Endothelial cell of umbilical vein (primary cell): ENCODE results near the gene SLC44A1. TPM values are rescaled to one million over a fixed set of nuclear protein-coding genes. Genes with fewer than 3 reads are reported as not detected.

ENCODE experiments used
- BruUV-seq: library from RNA; stranded (reverse); fragments of 400-500 nt; replicated peaks from 2 replicates; lab custom pipeline; 2021; lab: Mats Ljungman, UMichigan
- CTCF ChIA-PET: fragments of 300-600, 350-600 bp; sonication (Branson Sonifier 250); formaldehyde crosslinking; loops from one replicate; lab custom pipeline; 2021; ENCODE audit warnings: antibody characterized with exemption, inconsistent platforms; lab: Charles Lee
- POLR2A ChIA-PET: fragments of 300-600, 350-600 bp; sonication (Branson Sonifier 250); formaldehyde crosslinking; loops from one replicate; lab custom pipeline; 2021; ENCODE audit warnings: antibody characterized with exemption, inconsistent platforms; lab: Charles Lee
- DNase-seq: peaks from one replicate; pipeline ENCODE4 v3.0.0-alpha.2; 2011; ENCODE audit warnings: low read depth, low spot score
- FAIRE-seq: peaks from 2 replicates; lab custom pipeline; 2011; peaks lifted over from hg19 to GRCh38; lab: Jason Lieb, UNC
- H2AFZ ChIP-seq: 2 replicates; pipeline ENCODE4 v1.6.0; 2012; ENCODE audit warnings: low read depth, low read length, control low read depth, inconsistent platforms
- H3K27ac ChIP-seq: 2 replicates; pipeline ENCODE4 v1.5.1; 2011; ENCODE audit warnings: low read depth, mild to moderate bottlenecking, control low read depth, low read length, moderate library complexity; ENCODE audit not compliant: insufficient read depth
- H3K27me3 ChIP-seq, 2 experiments: 2 replicates each; pipeline versions ENCODE4 v1.6.0 to v1.6.1; 2011; ENCODE audit warnings: low read length in 2 of 2, mixed read lengths in 1 of 2; ENCODE audit not compliant: control insufficient read depth in 2 of 2, insufficient read depth in 2 of 2
- H3K36me3 ChIP-seq, 2 experiments: 2 replicates in 1 of 2; 3 replicates in 1 of 2; pipeline ENCODE4 v1.5.1; 2011; ENCODE audit warnings: low read length in 2 of 2, mild to moderate bottlenecking in 1 of 2, moderate library complexity in 1 of 2; ENCODE audit not compliant: control insufficient read depth in 2 of 2, insufficient read depth in 2 of 2; ENCODE audit errors: extremely low read depth in 1 of 2
- H3K4me1 ChIP-seq: 3 replicates; pipeline ENCODE4 v1.5.1; 2011; ENCODE audit warnings: mild to moderate bottlenecking, low read length; ENCODE audit not compliant: control insufficient read depth, insufficient read depth; ENCODE audit errors: extremely low read depth
- H3K4me2 ChIP-seq: 2 replicates; pipeline ENCODE4 v1.6.1; 2011; ENCODE audit warnings: low read length, control low read depth, mixed read lengths; ENCODE audit not compliant: insufficient read depth
- H3K4me3 ChIP-seq, 3 experiments: fragments of 200-600 bp in 1 of 3; sonication (generic), shearing (Covaris generic) in 1 of 3; replicated peaks in 1 of 3; 2 replicates each; pipeline ENCODE4 v1.5.1; 2011 to 2016; ENCODE audit warnings: control low read depth in 3 of 3, low read length in 3 of 3, mild to moderate bottlenecking in 2 of 3, inconsistent platforms in 1 of 3, low read depth in 1 of 3, moderate library complexity in 1 of 3; ENCODE audit not compliant: insufficient read depth in 1 of 3
- H3K79me2 ChIP-seq: 2 replicates; pipeline ENCODE4 v1.6.0; 2012; ENCODE audit warnings: low read length, inconsistent platforms; ENCODE audit not compliant: control insufficient read depth, insufficient read depth
- H3K9ac ChIP-seq: replicated peaks from 2 replicates; pipeline ENCODE3; 2011; ENCODE audit warnings: low read length, control low read depth; ENCODE audit not compliant: insufficient read depth; ENCODE audit errors: extremely low read depth
- H3K9me1 ChIP-seq: replicated peaks from 3 replicates; pipeline ENCODE4 v1.6.0; 2011; ENCODE audit warnings: mild to moderate bottlenecking, low read length; ENCODE audit not compliant: control insufficient read depth, insufficient read depth; ENCODE audit errors: extremely low read depth
- H3K9me3 ChIP-seq: replicated peaks from 2 replicates; pipeline ENCODE4 v1.5.1; 2012; ENCODE audit warnings: low read length, inconsistent platforms; ENCODE audit not compliant: control insufficient read depth, insufficient read depth
- H4K20me1 ChIP-seq: replicated peaks from 2 replicates; pipeline ENCODE3; 2011; ENCODE audit warnings: mild to moderate bottlenecking, low read length; ENCODE audit not compliant: control insufficient read depth, insufficient read depth; ENCODE audit errors: extremely low read depth
- CTCF ChIP-seq, 2 donors: IDR thresholded peaks; 1 replicate in 1 of 2; 2 replicates in 1 of 2; pipeline ENCODE4 v1.5.1; 2011; ENCODE audit warnings: low read length in 2 of 2, mild to moderate bottlenecking in 2 of 2, moderate library complexity in 2 of 2, control low read depth in 1 of 2, inconsistent platforms in 1 of 2, low read depth in 1 of 2; ENCODE audit not compliant: insufficient read depth in 1 of 2; ENCODE audit errors: extremely low read depth in 1 of 2
- EZH2 ChIP-seq: IDR thresholded peaks from 2 replicates; pipeline ENCODE4 v1.6.1; 2012; ENCODE audit warnings: borderline replicate concordance, low read depth, mild to moderate bottlenecking, moderate library complexity, low read length, inconsistent platforms; ENCODE audit not compliant: severe bottlenecking
- FOS ChIP-seq: IDR thresholded peaks from 2 replicates; pipeline ENCODE4 v1.6.1; 2011; ENCODE audit warnings: mild to moderate bottlenecking, low read length, moderate library complexity, borderline replicate concordance; ENCODE audit not compliant: insufficient read depth
- GATA2 ChIP-seq: IDR thresholded peaks from 2 replicates; pipeline ENCODE4 v1.7.0; 2011; ENCODE audit warnings: low read depth, mild to moderate bottlenecking, moderate library complexity, mixed read lengths, low read length; ENCODE audit not compliant: insufficient read length, insufficient read depth
- JUN ChIP-seq: IDR thresholded peaks from 2 replicates; pipeline ENCODE4 v1.6.1; 2011; ENCODE audit warnings: borderline replicate concordance, low read depth; ENCODE audit not compliant: insufficient read length, insufficient read depth
- MAX ChIP-seq: IDR thresholded peaks from 2 replicates; pipeline ENCODE4 v1.6.1; 2011; ENCODE audit not compliant: insufficient read depth, insufficient read length
- MYC ChIP-seq: IDR thresholded peaks from one replicate; pipeline ENCODE4 v1.6.1; 2011; ENCODE audit warnings: mild to moderate bottlenecking, low read depth, low read length
- POLR2A ChIP-seq: IDR thresholded peaks from 2 replicates; pipeline ENCODE4 v1.6.1; 2012; ENCODE audit warnings: low read depth, mild to moderate bottlenecking, control low read depth, low read length
- POLR2AphosphoS5 ChIP-seq: IDR thresholded peaks from 2 replicates; pipeline ENCODE4 v1.6.1; 2012; ENCODE audit warnings: low read depth, mild to moderate bottlenecking, control low read depth, low read length, moderate library complexity; ENCODE audit not compliant: insufficient read depth
- dilution Hi-C: fragments of 300-500 bp; cut with MboI; formaldehyde crosslinking; loops from one replicate; pipeline ENCODE4 v1.15.0; 2019; ENCODE audit warnings: low sequenced_read_pairs; ENCODE audit not compliant: extremely low pct_ligation_motif_present
- intact Hi-C: fragments of 100-400 bp; cut with micrococcal nuclease; formaldehyde crosslinking; loops from one replicate; pipeline ENCODE4 v1.10.0; 2022
- polyA plus RNA-seq, 4 experiments: library from polyadenylated mRNA; depleted of rRNA in 3 of 4; stranded (reverse) in 3 of 4; unstranded in 1 of 4; fragments of >200 nt; gene quantifications; 2 replicates each; pipeline versions ENCODE4 v1.2.1 to v1.2.3, GENCODE V29; 2011 to 2012; ENCODE audit warnings: missing spikeins in 1 of 4
- total RNA-seq: library from RNA; stranded (reverse); gene quantifications from 2 replicates; pipeline ENCODE4 v1.2.3, GENCODE V29; 2021

Gene SLC44A1
- total and polyA plus RNA-seq, 2 donors (not counting 3 experiments of a cell fraction or from before 2014, with no cell fraction given), result 16.1 to 37.7 TPM

GRCh38 chr9:105241356-105242043 lies 3.0 kb upstream of the SLC44A1 start:
- dilution Hi-C loops (no loop called here), intact Hi-C loops (loop anchor here (5.0 kb wide), 2 partner anchors 249 to 479 kb away; partner anchors contain the start of gene NIPSNAP3B)
- Histone ChIP-seq H3K4me3 (no peak overlapping the region), H3K4me2 (no peak overlapping the region), H3K9ac (no peak overlapping the region), H3K4me1 (peaks cover 28% of the 10 kb centered on the region), H3K27me3 (no peaks in the 10 kb centered on the region), H2AFZ (no peak overlapping the region), H3K9me3 (no peaks in the 10 kb centered on the region), H3K79me2 (peaks cover 2% of the 10 kb centered on the region), H3K9me1 (no peaks in the 10 kb centered on the region), H3K36me3 (no peaks in the 10 kb centered on the region), H4K20me1 (no peaks in the 10 kb centered on the region), H3K27ac (no peak overlapping the region)
- ChIA-PET POLR2A (no interaction called here), CTCF (interaction anchor here (0.8 to 1.8 kb wide), 4 partner anchors 13 to 372 kb away, joined by 3 to 5 read pairs (median 4); no protein-coding TSS in a partner anchor)
- no TSS peak for BruUV-seq
- FAIRE-seq (no peak), DNase-seq (no peak)
- TF ChIP-seq CTCF (IDR thresholded peaks at IDR 0.05; ENCODE audit: extremely low read depth in 1 of 2, insufficient read depth in 1 of 2, low read depth in 1 of 2, low read length in 2 of 2) (no peak), GATA2 (no peak), POLR2A (no peak), MAX (no peak), FOS (no peak), JUN (no peak), EZH2 (no peak), POLR2AphosphoS5 (no peak), MYC (no peak)
